Gastroesophageal sphincter (tissue), 4 donors: ENCODE results near the gene GUCD1. TPM values are rescaled to one million over a fixed set of nuclear protein-coding genes. Genes with fewer than 3 reads are reported as not detected.

Source experiments
- ATAC-seq: fragments of 150-250 bp; one replicate; pipeline ENCODE4 v1.9.1; 2016; ENCODE audit warnings: mild to moderate bottlenecking, moderate library complexity
- H3K27ac ChIP-seq, 4 donors: fragments of 200-600 bp; sonication (generic) in 3 of 4; 1 replicate in 3 of 4; 2 replicates in 1 of 4; pipeline ENCODE4 v1.5.1; 2016 to 2019
- H3K27me3 ChIP-seq: fragments of 200-600 bp; sonication (generic); one replicate; pipeline ENCODE4 v1.5.1; 2019
- H3K36me3 ChIP-seq, 2 donors: fragments of 200-600 bp; sonication (generic); one replicate each; pipeline ENCODE4 v1.5.1; 2019; ENCODE audit warnings: control low read depth in 1 of 2
- H3K4me1 ChIP-seq, 3 donors: fragments of 200-600 bp; sonication (generic); 1 replicate in 2 of 3; 2 replicates in 1 of 3; pipeline ENCODE4 v1.5.1; 2016 to 2019; ENCODE audit warnings: control low read depth in 2 of 3
- H3K4me3 ChIP-seq, 2 donors: fragments of 200-600 bp; sonication (generic); one replicate each; pipeline ENCODE4 v1.5.1; 2019; ENCODE audit warnings: mild to moderate bottlenecking in 1 of 2, moderate library complexity in 1 of 2
- H3K9me3 ChIP-seq, 3 donors: fragments of 200-600 bp; sonication (generic); one replicate each; pipeline ENCODE4 v1.5.1; 2017 to 2019; ENCODE audit warnings: control low read depth in 2 of 3
- CTCF ChIP-seq, 4 experiments: fragments of 200-600 bp in 2 of 4; fragments of 450-650 bp in 2 of 4; sonication (generic) in 1 of 4; IDR thresholded peaks; one replicate each; pipeline ENCODE4 v1.5.1; 2017 to 2019; ENCODE audit warnings: antibody characterized with exemption in 4 of 4, mild to moderate bottlenecking in 2 of 4, moderate library complexity in 2 of 4
- EP300 ChIP-seq: sonication (generic); formaldehyde crosslinking; IDR thresholded peaks from one replicate; pipeline ENCODE4 v1.6.1; 2017; ENCODE audit warnings: antibody characterized with exemption, mild to moderate bottlenecking
- POLR2A ChIP-seq, 2 donors: fragments of 450-650 bp; IDR thresholded peaks; one replicate each; pipeline ENCODE4 v1.6.1; 2017; ENCODE audit warnings: antibody characterized with exemption in 2 of 2, mild to moderate bottlenecking in 2 of 2, moderate library complexity in 1 of 2
- POLR2AphosphoS5 ChIP-seq: sonication (generic); formaldehyde crosslinking; IDR thresholded peaks from one replicate; pipeline ENCODE4 v1.6.1; 2017; ENCODE audit warnings: antibody characterized with exemption
- WGBS, 2 donors: methylation state at CpG; one replicate each; pipeline ENCODE4 v1.1.5; 2018; ENCODE audit warnings: low coverage in 1 of 2; 5-methylcytosine and 5-hydroxymethylcytosine counted together
- total RNA-seq, 4 donors: library from RNA; depleted of rRNA; stranded (reverse); fragments of >200 nt; gene quantifications; one replicate each; pipeline ENCODE4 v1.1.0, GENCODE V29; 2016

GUCD1 gene
- total RNA-seq, 4 donors from 2014 or later, result 107 to 178 (median 121) TPM

- H3K4me3 ChIP-seq, result peak overlapping the region in 1 of 2 donors; percentile 41
- no peak for ATAC-seq
- WGBS, 2 donors, result 74 to 100% methylated on average over 1 to 8 of the region's 21 CpGs
Observed at GRCh38 chr22:24494167-24494527, 60.8 kb downstream of the GUCD1 start.

GRCh38 chr22:24492391-24492790 lies 62.5 kb downstream of the GUCD1 start:
- no peak for ATAC-seq
- 94% methylated on average over 3 of the region's 3 CpGs for WGBS, 2 donors
- Histone ChIP-seq H3K9me3 (no peaks in the 10 kb centered on the region), H3K36me3 (no peaks in the 10 kb centered on the region), H3K4me1 (peaks cover 0 to 11% (median 7%) of the 10 kb centered on the region in 3 donors), H3K27ac (no peak overlapping the region), H3K4me3 (no peak overlapping the region), H3K27me3 (peaks cover 26% of the 10 kb centered on the region)
- TF ChIP-seq POLR2AphosphoS5, result no peak
- TF ChIP-seq EP300, result no peak
- no peak for TF ChIP-seq CTCF (IDR thresholded peaks at IDR 0.05)
- TF ChIP-seq POLR2A (IDR thresholded peaks at IDR 0.05), result no peak

More at GRCh38 chr22:24494167-24494527, 60.8 kb downstream of the GUCD1 start:
- Histone ChIP-seq H3K27me3 (peaks cover 26% of the 10 kb centered on the region), H3K36me3 (no peaks in the 10 kb centered on the region), H3K9me3 (no peaks in the 10 kb centered on the region), H3K27ac (no peak overlapping the region), H3K4me1 (peaks cover 0 to 11% (median 7%) of the 10 kb centered on the region in 3 donors)
- TF ChIP-seq EP300 (no peak), POLR2AphosphoS5 (no peak), CTCF (IDR thresholded peaks at IDR 0.05) (no peak), POLR2A (IDR thresholded peaks at IDR 0.05) (no peak)

Other genes with a start within 250 kb of the GUCD1 start
- gene ADORA2A, start 127.5 kb downstream of the GUCD1 start, total RNA-seq, result 1 to 10 TPM; 1.9 to 5.7 (median 3.3) TPM
- under 1 TPM in 3 of 4 donors, not detected in 1; 0.13 to 0.93 (median 0.50) TPM for gene UPB1, start 59.8 kb downstream of the GUCD1 start, total RNA-seq
- 100 to 1,000 TPM in 3 of 4 donors, 10 to 100 TPM in 1; 98.4 to 138 (median 104) TPM for gene SNRPD3, start 861 bp upstream of the GUCD1 start, total RNA-seq
- gene LRRC75B, start 37.9 kb upstream of the GUCD1 start, total RNA-seq, result 10 to 100 TPM in 2 of 4 donors, 1 to 10 TPM in 2; 8.5 to 21.2 (median 14.8) TPM
- 1 to 10 TPM in 3 of 4 donors, under 1 TPM in 1; 0.47 to 5.0 (median 3.7) TPM for gene GGT1, start 48.1 kb upstream of the GUCD1 start, total RNA-seq
- not detected for gene PIWIL3, start 219.6 kb upstream of the GUCD1 start, total RNA-seq